ENCODE measurements around the gene STX8.

DNA sequence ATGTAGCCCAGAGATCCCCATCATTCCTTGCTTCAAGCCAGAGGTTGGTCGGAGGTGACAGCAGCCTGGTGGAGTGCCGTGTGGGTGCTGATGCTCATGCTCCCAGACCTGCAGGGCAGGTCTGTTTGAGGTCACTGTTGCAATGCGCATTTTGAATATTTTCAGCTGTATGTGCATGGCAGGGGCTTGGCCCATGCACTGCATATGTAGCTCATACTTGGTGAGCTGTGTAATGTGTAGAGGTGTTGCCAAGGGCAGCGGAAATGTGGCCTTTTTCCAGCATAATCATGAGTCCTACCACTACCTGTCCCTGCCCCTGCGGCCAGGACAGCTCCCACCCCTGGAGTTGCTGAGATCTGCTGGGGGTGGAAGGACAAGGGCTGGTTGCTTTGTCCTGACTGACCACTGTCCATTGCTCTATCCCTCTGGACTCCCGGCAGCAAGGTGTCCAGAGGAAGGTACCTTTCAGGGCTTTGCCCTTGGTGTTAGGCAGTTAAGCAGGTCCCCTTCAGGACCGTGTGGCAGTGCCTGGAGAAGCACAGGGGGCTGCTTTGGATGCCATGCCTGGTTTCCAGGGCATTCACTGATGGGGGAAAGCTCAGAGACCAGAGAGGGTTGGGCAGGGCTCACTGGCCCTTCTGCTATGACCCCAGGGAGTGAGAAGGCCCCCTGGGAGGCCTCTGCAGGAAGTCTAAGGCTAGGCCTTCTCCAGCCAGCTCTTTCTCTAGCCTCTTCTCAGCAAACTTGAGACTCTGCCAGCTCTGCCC is 339.2 kb downstream of the STX8 start:
- TF ChIP-seq SP1 (IDR thresholded peaks at IDR 0.05) = no peak
- no peak for TF ChIP-seq SUZ12 (IDR thresholded peaks at IDR 0.05)
- no peak for TF ChIP-seq BHLHE40 (IDR thresholded peaks at IDR 0.05; ENCODE audit: borderline replicate concordance)
- TF ChIP-seq TARDBP (IDR thresholded peaks at IDR 0.05) = no peak
- no peak for TF ChIP-seq FOXM1 (IDR thresholded peaks at IDR 0.05; ENCODE audit: borderline replicate concordance)
- TF ChIP-seq HDGF (IDR thresholded peaks at IDR 0.05; ENCODE audit: borderline replicate concordance) = no peak
- no peak for TF ChIP-seq LEF1 (IDR thresholded peaks at IDR 0.05; ENCODE audit: borderline replicate concordance)
